GM12878 (cell line): ENCODE data around the gene TIPIN. TPM values are rescaled to one million over a fixed set of nuclear protein-coding genes. Genes with fewer than 3 reads are reported as not detected.

Experiments
- ATAC-seq: fragments of 200-7000 bp; cut with Tn5 transposase; 3 replicates; pipeline ENCODE4 v1.9.1; 2020; ENCODE audit warnings: mild to moderate bottlenecking, moderate library complexity
- BruUV-seq: library from RNA; stranded (reverse); fragments of 400-500 nt; replicated peaks from 2 replicates; lab custom pipeline; 2021; lab: Mats Ljungman, UMichigan
- CTCF ChIA-PET: fragments of 300-600 bp; sonication (Branson Sonifier 250); formaldehyde crosslinking; extraction: SDS; loops from one replicate; lab custom pipeline; 2021; ENCODE audit warnings: inconsistent platforms; lab: Yijun Ruan, JAX
- POLR2A ChIA-PET: fragments of 350-600 bp; formaldehyde crosslinking; extraction: SDS; loops from one replicate; lab custom pipeline; 2021; ENCODE audit warnings: inconsistent platforms; lab: Charles Lee
- RAD21 ChIA-PET: fragments of 300-600 bp; sonication (Branson Sonifier 250); formaldehyde crosslinking; loops from one replicate; lab custom pipeline; 2023; ENCODE audit warnings: antibody characterized with exemption; ENCODE audit not compliant: unreplicated experiment; lab: Charles Lee
- SMC1A ChIA-PET: fragments of 300-600 bp; sonication (Branson Sonifier 250); formaldehyde crosslinking; loops from one replicate; lab custom pipeline; 2023; ENCODE audit not compliant: unreplicated experiment, uncharacterized antibody; lab: Charles Lee
- DNase-seq: peaks from one replicate; pipeline ENCODE4 v3.0.0-alpha.2; 2011; ENCODE audit warnings: low read depth, low spot score
- FAIRE-seq: peaks from 3 replicates; lab custom pipeline; 2011; peaks lifted over from hg19 to GRCh38; lab: Jason Lieb, UNC
- H2AFZ ChIP-seq: 2 replicates; pipeline ENCODE4 v1.6.0; 2011; ENCODE audit warnings: low read depth, low read length, control low read depth; ENCODE audit not compliant: control insufficient read depth
- H3K27ac ChIP-seq: 2 replicates; pipeline ENCODE4 v1.5.1; 2011; ENCODE audit warnings: control low read depth; ENCODE audit not compliant: control insufficient read depth, insufficient read depth
- H3K27me3 ChIP-seq, 2 experiments: replicated peaks in 1 of 2; 2 replicates each; pipeline versions ENCODE4 v1.6.0 to v1.6.1; 2011; ENCODE audit warnings: low read length in 1 of 2; ENCODE audit not compliant: control insufficient read depth in 2 of 2, insufficient read depth in 2 of 2
- H3K36me3 ChIP-seq, 2 experiments: 2 replicates each; pipeline ENCODE4 v1.5.1; 2011; ENCODE audit warnings: low read length in 1 of 2; ENCODE audit not compliant: control insufficient read depth in 2 of 2, insufficient read depth in 2 of 2
- H3K4me1 ChIP-seq: 2 replicates; pipeline ENCODE4 v1.6.1; 2011; ENCODE audit warnings: mild to moderate bottlenecking, low read length, moderate library complexity, mixed read lengths; ENCODE audit not compliant: control insufficient read depth, insufficient read depth
- H3K4me2 ChIP-seq: 2 replicates; pipeline ENCODE4 v1.6.0; 2011; ENCODE audit warnings: control low read depth; ENCODE audit not compliant: control insufficient read depth, insufficient read depth
- H3K4me3 ChIP-seq: fragments of 200-600 bp; sonication (generic); 2 replicates; pipeline ENCODE4 v1.5.1; 2016
- H3K79me2 ChIP-seq: 2 replicates; pipeline ENCODE4 v1.6.0; 2011; ENCODE audit warnings: low read length; ENCODE audit not compliant: control insufficient read depth, insufficient read depth
- H3K9ac ChIP-seq: 2 replicates; pipeline ENCODE4 v1.8.0; 2011; ENCODE audit warnings: low read length, control low read depth, mixed read lengths; ENCODE audit not compliant: control insufficient read depth, insufficient read depth
- H3K9me3 ChIP-seq: replicated peaks from 3 replicates; pipeline ENCODE4 v1.5.1; 2011; ENCODE audit warnings: mild to moderate bottlenecking, low read length; ENCODE audit not compliant: control insufficient read depth, insufficient read depth
- H4K20me1 ChIP-seq: 2 replicates; pipeline ENCODE4 v1.6.0; 2011; ENCODE audit not compliant: control insufficient read depth, insufficient read depth
- ATF3 ChIP-seq: IDR thresholded peaks from 2 replicates; pipeline ENCODE4 v1.6.1; 2011; ENCODE audit warnings: low read depth, mild to moderate bottlenecking, low read length, moderate library complexity, borderline replicate concordance; ENCODE audit errors: extremely low read depth
- BCLAF1 ChIP-seq: fragments of 450-650 bp; IDR thresholded peaks from 2 replicates; pipeline ENCODE4 v1.6.1; 2017; ENCODE audit warnings: antibody characterized with exemption, mild to moderate bottlenecking, moderate library complexity
- CREB1 ChIP-seq: IDR thresholded peaks from 2 replicates; pipeline ENCODE4 v1.6.1; 2012; ENCODE audit warnings: low read depth, mild to moderate bottlenecking, inconsistent platforms
- EED ChIP-seq: sonication (generic); IDR thresholded peaks from 2 replicates; pipeline ENCODE4 v1.6.1; 2016; ENCODE audit warnings: antibody characterized with exemption, low read depth
- ETV6 ChIP-seq, 2 experiments: fragments of 450-650 bp in 1 of 2; IDR thresholded peaks in 1 of 2; conservative IDR thresholded peaks in 1 of 2; 2 replicates each; pipeline ENCODE4 v1.6.1; 2014; ENCODE audit warnings: antibody characterized with exemption in 1 of 2, borderline replicate concordance in 1 of 2, low read depth in 1 of 2, mild to moderate bottlenecking in 1 of 2, moderate library complexity in 1 of 2
- GATAD2B ChIP-seq: fragments of 450-650 bp; conservative IDR thresholded peaks from 2 replicates; pipeline ENCODE4 v1.6.1; 2017; ENCODE audit warnings: low read depth, mild to moderate bottlenecking, moderate library complexity
- IKZF1 ChIP-seq: fragments of 450-650 bp; conservative IDR thresholded peaks from 2 replicates; pipeline ENCODE4 v1.6.1; 2017; ENCODE audit warnings: antibody characterized with exemption, mild to moderate bottlenecking
- IKZF2 ChIP-seq, 2 experiments: fragments of 450-650 bp; IDR thresholded peaks; 2 replicates each; pipeline ENCODE4 v1.6.1; 2017; ENCODE audit warnings: mild to moderate bottlenecking in 2 of 2, moderate library complexity in 2 of 2
- MEF2B ChIP-seq: fragments of 450-650 bp; IDR thresholded peaks from 2 replicates; pipeline ENCODE4 v1.6.1; 2018; ENCODE audit warnings: mild to moderate bottlenecking, moderate library complexity; ENCODE audit not compliant: partially characterized antibody, poor library complexity, severe bottlenecking
- NFIC ChIP-seq: IDR thresholded peaks from 2 replicates; pipeline ENCODE4 v1.6.1; 2012; ENCODE audit warnings: low read depth, mild to moderate bottlenecking, inconsistent platforms, low read length, moderate library complexity
- RAD21 ChIP-seq: IDR thresholded peaks from 2 replicates; pipeline ENCODE4 v1.6.1; 2011; ENCODE audit warnings: mild to moderate bottlenecking, low read depth, low read length, moderate library complexity; ENCODE audit not compliant: insufficient read depth
- RUNX3 ChIP-seq: IDR thresholded peaks from 2 replicates; pipeline ENCODE4 v1.6.1; 2012; ENCODE audit warnings: low read length, inconsistent platforms
- SMARCA5 ChIP-seq: fragments of 450-650 bp; IDR thresholded peaks from 2 replicates; pipeline ENCODE4 v1.6.1; 2017; ENCODE audit warnings: mild to moderate bottlenecking
- SREBF2 ChIP-seq: IDR thresholded peaks from 2 replicates; pipeline ENCODE4 v1.6.1; 2012; ENCODE audit warnings: mild to moderate bottlenecking, low read length
- STAT3 ChIP-seq: IDR thresholded peaks from 2 replicates; pipeline ENCODE4 v1.6.1; 2011; ENCODE audit warnings: low read depth, low read length, improper control_type of control experiment
- SUZ12 ChIP-seq: fragments of 200-600 bp; sonication (generic); IDR thresholded peaks from one replicate; pipeline ENCODE4 v1.6.1; 2018; ENCODE audit warnings: antibody characterized with exemption, mild to moderate bottlenecking; ENCODE audit not compliant: unreplicated experiment
- TAF1 ChIP-seq: IDR thresholded peaks from 2 replicates; pipeline ENCODE4 v1.6.1; 2011; ENCODE audit warnings: mild to moderate bottlenecking, low read depth, low read length, borderline replicate concordance
- TCF7 ChIP-seq: IDR thresholded peaks from 2 replicates; pipeline ENCODE4 v1.6.1; 2014; ENCODE audit warnings: antibody characterized with exemption, borderline replicate concordance
- ZNF207 ChIP-seq: fragments of 450-650 bp; IDR thresholded peaks from 2 replicates; pipeline ENCODE4 v1.6.1; 2014; ENCODE audit warnings: antibody characterized with exemption, mild to moderate bottlenecking, borderline replicate concordance
- WGBS: methylation state at CpG from one replicate; pipeline ENCODE4 v1.1.6; 2016; ENCODE audit warnings: low lambda C conversion rate; ENCODE audit not compliant: insufficient replicate concordance, insufficient coverage; ENCODE audit errors: missing lambda C conversion rate; 5-methylcytosine and 5-hydroxymethylcytosine counted together
- in situ Hi-C: fragments of 300-500 bp; cut with MboI; formaldehyde crosslinking; loops from 9 replicates; pipeline ENCODE4 v1.14.3; 2018; ENCODE audit warnings: mixed read lengths
- intact Hi-C: fragments of 100-400 bp; cut with micrococcal nuclease; formaldehyde crosslinking; loops from one replicate; pipeline ENCODE4 v1.14.2; 2022; ENCODE audit not compliant: unreplicated experiment
- polyA plus RNA-seq, 11 experiments: library from polyadenylated mRNA; depleted of rRNA in 4 of 11; unstranded in 6 of 11; stranded (reverse) in 5 of 11; fragments of >200 nt; fragmentation: Nextera tagmentation in 4 of 11; fragmentation: Illumina TruSeq in 1 of 11; extraction: Ambion mirVana in 4 of 11; extraction: Trizol in 1 of 11; gene quantifications; 1 replicate in 1 of 11; 2 replicates in 10 of 11; pipeline versions ENCODE4 v1.2.1 to v1.2.3, GENCODE V29; 2011 to 2016; ENCODE audit warnings: inconsistent platforms in 2 of 11, missing spikeins in 2 of 11, low read depth in 1 of 11
- total RNA-seq, 4 experiments: library from RNA; depleted of rRNA in 3 of 4; stranded (reverse); fragments of >200 nt in 3 of 4; fragmentation: Illumina TruSeq in 1 of 4; extraction: Trizol in 1 of 4; gene quantifications; 2 replicates each; pipeline versions ENCODE4 v1.2.1 to v1.2.3, GENCODE V29; 2013 to 2021

The TIPIN gene
- total and polyA plus RNA-seq, 10 of the 15 experiments (the other 5 are each of a cell fraction or from before 2014, with no cell fraction given), result 21.1 to 69.2 (median 47.0) TPM

GRCh38 chr15:66369773-66370651 is 13.5 kb upstream of the TIPIN start:
- peak overlapping the region; percentile 96 for H3K27ac ChIP-seq
- BruUV-seq, result TSS peak; percentile 93
- TF ChIP-seq TAF1, result peak; percentile 47; the same call in 1 of the 2 replicates
- TF ChIP-seq SMARCA5, result no peak
- peak; percentile 72 for TF ChIP-seq NFIC
- TF ChIP-seq SREBF2, result no peak
- peak in 1 of 2 experiments; percentile 76; a peak in 2 of 4 replicates for TF ChIP-seq ETV6 (conservative IDR thresholded peaks at IDR 0.05 in 1 of 2, IDR thresholded peaks at IDR 0.05 in 1 of 2; ENCODE audit: borderline replicate concordance in 1 of 2, low read depth in 1 of 2)
- peak; percentile 76 to 78; a peak in 3 of 4 replicates for TF ChIP-seq IKZF2 (IDR thresholded peaks at IDR 0.05)
- 0 out of 2 replicates have a peak, but pooled peaks have one; percentile 16 for TF ChIP-seq CREB1
- 0 out of 2 replicates have a peak, but pooled peaks have one; percentile 22 for TF ChIP-seq GATAD2B
- no peak for TF ChIP-seq SUZ12
- 0 out of 2 replicates have a peak, but pooled peaks have one; percentile 27 for TF ChIP-seq ZNF207
- TF ChIP-seq STAT3, result no peak
- TF ChIP-seq IKZF1, result peak; percentile 82
- no peak for TF ChIP-seq TCF7
- peak; percentile 78 for TF ChIP-seq EED
- no peak for TF ChIP-seq MEF2B
- TF ChIP-seq ATF3, result no peak
- TF ChIP-seq BCLAF1, result no peak
- TF ChIP-seq RAD21, result 0 out of 2 replicates have a peak, but pooled peaks have one; percentile 0
- TF ChIP-seq RUNX3, result peak; percentile 82

More at GRCh38 chr15:66369773-66370651, 13.5 kb upstream of the TIPIN start:
- H3K9ac ChIP-seq, result peak overlapping the region; percentile 71
- peak overlapping the region; percentile 20; the same call in 1 of the 2 replicates for H3K4me3 ChIP-seq
- peaks cover 2% of the 10 kb centered on the region; the same call in 2 of the 3 replicates for H3K9me3 ChIP-seq
- under 1% methylated on average over 12 of the region's 12 CpGs for WGBS
- no peaks in the 10 kb centered on the region for H4K20me1 ChIP-seq
- ATAC-seq (peak; percentile 87), FAIRE-seq (peak; percentile 84), DNase-seq (peak; percentile 68)
- no peaks in the 10 kb centered on the region for H3K36me3 ChIP-seq
- in situ Hi-C loops, result no loop called here
- H3K79me2 ChIP-seq, result no peaks in the 10 kb centered on the region
- RAD21 ChIA-PET, result interaction anchor here (0.6 to 2.7 kb wide), 4 partner anchors 16 to 1086 kb away, joined by 3 to 9 read pairs (median 6); partner anchors contain the start of gene MAP2K1
- peaks cover 6% of the 10 kb centered on the region for H3K4me1 ChIP-seq
- H3K4me2 ChIP-seq, result peak overlapping the region; percentile 78
- no peaks in the 10 kb centered on the region for H3K27me3 ChIP-seq
- POLR2A ChIA-PET, result interaction anchor here (0.6 to 2.7 kb wide), 7 partner anchors 11 to 557 kb away, joined by 3 to 10 read pairs (median 4); partner anchors contain the start of genes MAP2K1 and TIPIN
- SMC1A ChIA-PET, result interaction anchor here (0.8 to 2.9 kb wide), 6 partner anchors 10 to 54 kb away, joined by 3 to 7 read pairs (median 4); no protein-coding TSS in a partner anchor
- H2AFZ ChIP-seq, result peak overlapping the region; percentile 93
- intact Hi-C loops, result no loop called here
- CTCF ChIA-PET, result interaction anchor here (0.8 to 3.6 kb wide), 4 partner anchors 18 to 129 kb away, joined by 3 to 19 read pairs (median 10); partner anchors contain the start of genes MAP2K1 and SNAPC5
